ENCODE measurements around the gene PSMD10.
A peak's percentile ranks its signal among the peaks of the same experiment; 100 is the strongest.

Gene PSMD10

GRCh38 chrX:108090491-108091263 is 665 bp downstream of the PSMD10 start:
- TF ChIP-seq CTCF (IDR thresholded peaks at IDR 0.05; ENCODE audit: low read depth, low read length), result no peak
- no peak for DNase-seq
- no peaks in the 10 kb centered on the region; the same call in 1 of the 2 replicates for H3K36me3 ChIP-seq
- peak overlapping the region; percentile 80 for H3K27ac ChIP-seq
- peak overlapping the region; percentile 58 for H3K4me3 ChIP-seq (ENCODE audit: low read depth, low read length)
- H3K9me3 ChIP-seq (ENCODE audit: severe bottlenecking), result no peaks in the 10 kb centered on the region
- peaks cover 4% of the 10 kb centered on the region for H3K27me3 ChIP-seq (ENCODE audit: insufficient read depth, low read depth, severe bottlenecking)

DNA sequence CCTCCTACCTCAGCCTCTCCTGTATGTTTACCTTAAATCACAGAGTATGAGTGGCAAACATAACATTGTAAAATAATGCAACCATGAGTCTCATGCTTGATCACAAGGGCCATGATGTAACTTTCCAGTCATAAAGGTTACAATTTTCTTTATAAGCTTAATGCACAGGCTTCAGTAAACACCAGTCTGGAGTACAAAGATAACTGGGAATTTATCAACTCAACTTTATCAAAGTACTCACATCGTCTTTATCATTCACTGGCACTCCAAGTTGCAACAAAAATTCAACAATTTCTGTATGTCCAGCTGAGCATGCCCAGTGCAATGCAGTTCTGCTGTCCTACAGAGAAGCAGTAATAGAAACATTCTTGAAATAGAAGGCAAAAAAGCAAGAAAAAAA is 2.8 kb downstream of the PSMD10 start:
- Histone ChIP-seq H3K9me3 (ENCODE audit: severe bottlenecking) (no peaks in the 10 kb centered on the region), H3K27ac (no peak overlapping the region), H3K27me3 (ENCODE audit: insufficient read depth, low read depth, severe bottlenecking) (peaks cover 4% of the 10 kb centered on the region), H3K4me3 (ENCODE audit: low read depth, low read length) (no peak overlapping the region), H3K36me3 (no peaks in the 10 kb centered on the region; the same call in 1 of the 2 replicates)
- TF ChIP-seq CTCF (IDR thresholded peaks at IDR 0.05; ENCODE audit: low read depth, low read length), result no peak
- DNase-seq, result no peak

GRCh38 chrX:108087792-108088191 is 3.5 kb downstream of the PSMD10 start:
- no peak for TF ChIP-seq CTCF (IDR thresholded peaks at IDR 0.05; ENCODE audit: low read depth, low read length)
- Histone ChIP-seq H3K4me3 (ENCODE audit: low read depth, low read length) (no peak overlapping the region), H3K36me3 (no peaks in the 10 kb centered on the region; the same call in 1 of the 2 replicates), H3K9me3 (ENCODE audit: severe bottlenecking) (no peaks in the 10 kb centered on the region), H3K27me3 (ENCODE audit: insufficient read depth, low read depth, severe bottlenecking) (peaks cover 4% of the 10 kb centered on the region), H3K27ac (no peak overlapping the region)
- no peak for DNase-seq

- no peak overlapping the region for H3K4me3 ChIP-seq (ENCODE audit: low read depth, low read length)
These were observed 10.2 kb downstream of the PSMD10 start for GRCh38 chrX:108081110-108081509.

GRCh38 chrX:108072746-108073145 is 18.6 kb downstream of the PSMD10 start:
- Histone ChIP-seq H3K27ac (no peak overlapping the region), H3K27me3 (ENCODE audit: insufficient read depth, low read depth, severe bottlenecking) (peaks cover 61% of the 10 kb centered on the region), H3K4me3 (ENCODE audit: low read depth, low read length) (no peak overlapping the region), H3K9me3 (ENCODE audit: severe bottlenecking) (no peaks in the 10 kb centered on the region), H3K36me3 (no peaks in the 10 kb centered on the region)
- DNase-seq, result no peak
- no peak for TF ChIP-seq CTCF (IDR thresholded peaks at IDR 0.05; ENCODE audit: low read depth, low read length)

More at GRCh38 chrX:108081110-108081509, 10.2 kb downstream of the PSMD10 start:
- no peak for DNase-seq
- no peaks in the 10 kb centered on the region for H3K9me3 ChIP-seq (ENCODE audit: severe bottlenecking)
- peaks cover 8% of the 10 kb centered on the region for H3K27me3 ChIP-seq (ENCODE audit: insufficient read depth, low read depth, severe bottlenecking)
- no peaks in the 10 kb centered on the region for H3K36me3 ChIP-seq
- H3K27ac ChIP-seq, result no peak overlapping the region
- TF ChIP-seq CTCF (IDR thresholded peaks at IDR 0.05; ENCODE audit: low read depth, low read length), result no peak

- no peak for DNase-seq
- Histone ChIP-seq H3K27me3 (ENCODE audit: insufficient read depth, low read depth, severe bottlenecking) (peaks cover 66% of the 10 kb centered on the region), H3K36me3 (no peaks in the 10 kb centered on the region), H3K27ac (no peak overlapping the region), H3K4me3 (ENCODE audit: low read depth, low read length) (no peak overlapping the region), H3K9me3 (ENCODE audit: severe bottlenecking) (no peaks in the 10 kb centered on the region)
- no peak for TF ChIP-seq CTCF (IDR thresholded peaks at IDR 0.05; ENCODE audit: low read depth, low read length)
These were observed 19.8 kb downstream of the PSMD10 start for GRCh38 chrX:108071578-108071977.
